ENCODE data around the gene KRT1.

KRT1 gene

GRCh38 chr12:52698651-52699340 is 18.6 kb upstream of the KRT1 start:
- DNase-seq, result no peak

GRCh38 chr12:52697058-52697582 is 16.9 kb upstream of the KRT1 start:
- DNase-seq, result no peak

GRCh38 chr12:52696588-52696987 is 16.4 kb upstream of the KRT1 start:
- no peak for DNase-seq

GRCh38 chr12:52695039-52695438 is 14.8 kb upstream of the KRT1 start:
- no peak for DNase-seq

GRCh38 chr12:52694151-52694550 is 13.9 kb upstream of the KRT1 start:
- DNase-seq, result no peak

GRCh38 chr12:52693261-52693660 is 13.1 kb upstream of the KRT1 start:
- DNase-seq, result no peak

- DNase-seq, result no peak
Observed at GRCh38 chr12:52692254-52692653, 12.0 kb upstream of the KRT1 start.

- no peak for DNase-seq
Observed at GRCh38 chr12:52691841-52692150, 11.6 kb upstream of the KRT1 start.

GRCh38 chr12:52691076-52691840 is 11.1 kb upstream of the KRT1 start:
- DNase-seq, result peak; percentile 49

- DNase-seq, result no peak
Observed at GRCh38 chr12:52690351-52691075, 10.3 kb upstream of the KRT1 start.

- DNase-seq, result no peak
Observed at GRCh38 chr12:52689936-52690335, 9.7 kb upstream of the KRT1 start.

- no peak for DNase-seq
Observed at GRCh38 chr12:52689239-52689638, 9.0 kb upstream of the KRT1 start.

- no peak for DNase-seq
Observed at GRCh38 chr12:52688481-52688880, 8.3 kb upstream of the KRT1 start.

- DNase-seq, result peak; percentile 51
Observed at GRCh38 chr12:52687497-52688385, 7.5 kb upstream of the KRT1 start.

GRCh38 chr12:52686756-52687487 is 6.7 kb upstream of the KRT1 start:
- no peak for DNase-seq

- DNase-seq, result no peak
Observed at GRCh38 chr12:52686063-52686462, 5.9 kb upstream of the KRT1 start.

- DNase-seq, result no peak
Observed at GRCh38 chr12:52685406-52685890, 5.2 kb upstream of the KRT1 start.

- DNase-seq, result no peak
Observed at GRCh38 chr12:52684431-52684830, 4.2 kb upstream of the KRT1 start.

GRCh38 chr12:52683575-52684300 is 3.5 kb upstream of the KRT1 start:
- no peak for DNase-seq

GRCh38 chr12:52682938-52683574 is 2.8 kb upstream of the KRT1 start:
- no peak for DNase-seq

- no peak for DNase-seq
Observed at GRCh38 chr12:52682381-52682660, 2.1 kb upstream of the KRT1 start.

Data from hematopoietic multipotent progenitor cell treated with erythropoietin and hydrocortisone succinate and interleukin-3 and kit ligand, for 4 days (in vitro differentiated cells).